Endothelial cell of umbilical vein (primary cell): ENCODE results near the gene TSSK1B.

Experiments used
- CTCF ChIP-seq, 2 donors: IDR thresholded peaks; 1 replicate in 1 of 2; 2 replicates in 1 of 2; pipeline ENCODE4 v1.5.1; 2011; ENCODE audit warnings: low read length in 2 of 2, mild to moderate bottlenecking in 2 of 2, moderate library complexity in 2 of 2, control low read depth in 1 of 2, inconsistent platforms in 1 of 2, low read depth in 1 of 2; ENCODE audit not compliant: insufficient read depth in 1 of 2; ENCODE audit errors: extremely low read depth in 1 of 2
- GATA2 ChIP-seq: IDR thresholded peaks from 2 replicates; pipeline ENCODE4 v1.7.0; 2011; ENCODE audit warnings: low read depth, mild to moderate bottlenecking, moderate library complexity, mixed read lengths, low read length; ENCODE audit not compliant: insufficient read length, insufficient read depth
- POLR2A ChIP-seq: IDR thresholded peaks from 2 replicates; pipeline ENCODE4 v1.6.1; 2012; ENCODE audit warnings: low read depth, mild to moderate bottlenecking, control low read depth, low read length
- POLR2AphosphoS5 ChIP-seq: IDR thresholded peaks from 2 replicates; pipeline ENCODE4 v1.6.1; 2012; ENCODE audit warnings: low read depth, mild to moderate bottlenecking, control low read depth, low read length, moderate library complexity; ENCODE audit not compliant: insufficient read depth

DNA sequence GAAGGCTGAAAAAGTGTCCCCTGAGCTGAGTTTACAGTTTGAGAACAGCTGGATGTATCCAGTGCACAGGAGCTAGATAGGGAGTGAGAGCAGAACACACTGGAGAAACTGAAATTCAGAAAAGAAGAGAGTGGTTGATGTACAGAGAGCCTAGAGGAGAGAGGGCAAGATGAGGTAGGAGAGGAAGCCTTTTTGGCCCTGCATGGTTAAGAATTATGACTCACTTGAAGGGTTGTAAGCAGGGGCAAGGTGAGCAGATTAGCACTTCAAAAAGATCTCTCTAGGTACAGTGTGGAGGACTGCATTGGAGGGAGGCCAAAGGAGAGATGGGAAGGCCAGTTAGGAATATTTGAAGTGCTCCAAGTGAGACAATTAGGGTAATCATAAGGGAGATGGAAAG is 28.2 kb upstream of the TSSK1B start:
- TF ChIP-seq CTCF (IDR thresholded peaks at IDR 0.05; ENCODE audit: extremely low read depth in 1 of 2, insufficient read depth in 1 of 2, low read depth in 1 of 2, low read length in 2 of 2) (no peak), GATA2 (no peak), POLR2AphosphoS5 (no peak), POLR2A (no peak)
